Hematopoietic multipotent progenitor cell treated with erythropoietin and hydrocortisone succinate and interleukin-3 and kit ligand, for 8 days (in vitro differentiated cells): ENCODE data around the gene ZNF804A.

ENCODE experiments used
- DNase-seq: peaks from one replicate; pipeline ENCODE4 v3.0.0-alpha.2; 2015

Gene ZNF804A

GRCh38 chr2:184971546-184972068 lies 373.3 kb downstream of the ZNF804A start:
- no peak for DNase-seq
